PFSK-1 (cell line): ENCODE data around the gene CALU.

Experiments
- FOXP2 ChIP-seq: optimal IDR thresholded peaks from 2 replicates; pipeline ENCODE3; 2011; ENCODE audit warnings: borderline replicate concordance, control low read depth, inconsistent platforms; ENCODE audit not compliant: insufficient read depth; ENCODE audit errors: extremely low read length, extremely low read depth
- POLR2AphosphoS5 ChIP-seq: IDR thresholded peaks from 2 replicates; pipeline ENCODE4 v1.6.1; 2012; ENCODE audit warnings: low read depth, mild to moderate bottlenecking, control low read depth, low read length, moderate library complexity
- SIN3A ChIP-seq: IDR thresholded peaks from 2 replicates; pipeline ENCODE4 v1.6.1; 2012; ENCODE audit warnings: mild to moderate bottlenecking, low read length, moderate library complexity, borderline replicate concordance; ENCODE audit not compliant: insufficient read depth
- TF ChIP-seq, protein P1 (sequence below), 2 experiments: IDR thresholded peaks; 2 replicates each; pipeline versions ENCODE4 v1.6.1 to v1.8.0; 2011 to 2012; ENCODE audit warnings: low read depth in 2 of 2, low read length in 2 of 2, control low read depth in 1 of 2, inconsistent platforms in 1 of 2, mild to moderate bottlenecking in 1 of 2, moderate library complexity in 1 of 2; ENCODE audit not compliant: insufficient read depth in 1 of 2

The CALU gene

DNA sequence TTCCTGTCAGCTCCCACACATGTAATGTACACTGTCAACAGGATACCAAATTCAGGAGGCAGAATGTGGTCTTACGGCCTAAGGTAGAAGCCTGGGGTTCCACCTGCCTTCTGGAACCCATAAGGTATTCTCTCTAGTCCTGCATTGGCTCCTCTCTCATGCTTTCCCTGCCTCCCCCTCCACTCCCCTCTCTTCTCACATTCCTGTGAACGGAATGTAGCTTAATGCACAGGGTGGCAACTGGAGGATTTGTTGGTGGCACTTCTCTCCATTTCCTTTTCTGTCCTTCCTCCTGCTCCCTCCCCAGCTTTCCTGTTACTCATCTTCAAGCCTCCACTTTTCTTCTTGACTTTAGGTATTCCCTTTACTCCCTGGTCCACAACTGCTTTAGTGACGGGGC, 79.5 kb downstream of the CALU start:
- TF ChIP-seq FOXP2, result no peak
- TF ChIP-seq POLR2AphosphoS5, result no peak
- no peak for TF ChIP-seq SIN3A
- TF ChIP-seq, protein P1, sequence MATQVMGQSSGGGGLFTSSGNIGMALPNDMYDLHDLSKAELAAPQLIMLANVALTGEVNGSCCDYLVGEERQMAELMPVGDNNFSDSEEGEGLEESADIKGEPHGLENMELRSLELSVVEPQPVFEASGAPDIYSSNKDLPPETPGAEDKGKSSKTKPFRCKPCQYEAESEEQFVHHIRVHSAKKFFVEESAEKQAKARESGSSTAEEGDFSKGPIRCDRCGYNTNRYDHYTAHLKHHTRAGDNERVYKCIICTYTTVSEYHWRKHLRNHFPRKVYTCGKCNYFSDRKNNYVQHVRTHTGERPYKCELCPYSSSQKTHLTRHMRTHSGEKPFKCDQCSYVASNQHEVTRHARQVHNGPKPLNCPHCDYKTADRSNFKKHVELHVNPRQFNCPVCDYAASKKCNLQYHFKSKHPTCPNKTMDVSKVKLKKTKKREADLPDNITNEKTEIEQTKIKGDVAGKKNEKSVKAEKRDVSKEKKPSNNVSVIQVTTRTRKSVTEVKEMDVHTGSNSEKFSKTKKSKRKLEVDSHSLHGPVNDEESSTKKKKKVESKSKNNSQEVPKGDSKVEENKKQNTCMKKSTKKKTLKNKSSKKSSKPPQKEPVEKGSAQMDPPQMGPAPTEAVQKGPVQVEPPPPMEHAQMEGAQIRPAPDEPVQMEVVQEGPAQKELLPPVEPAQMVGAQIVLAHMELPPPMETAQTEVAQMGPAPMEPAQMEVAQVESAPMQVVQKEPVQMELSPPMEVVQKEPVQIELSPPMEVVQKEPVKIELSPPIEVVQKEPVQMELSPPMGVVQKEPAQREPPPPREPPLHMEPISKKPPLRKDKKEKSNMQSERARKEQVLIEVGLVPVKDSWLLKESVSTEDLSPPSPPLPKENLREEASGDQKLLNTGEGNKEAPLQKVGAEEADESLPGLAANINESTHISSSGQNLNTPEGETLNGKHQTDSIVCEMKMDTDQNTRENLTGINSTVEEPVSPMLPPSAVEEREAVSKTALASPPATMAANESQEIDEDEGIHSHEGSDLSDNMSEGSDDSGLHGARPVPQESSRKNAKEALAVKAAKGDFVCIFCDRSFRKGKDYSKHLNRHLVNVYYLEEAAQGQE (IDR thresholded peaks at IDR 0.05; ENCODE audit: insufficient read depth in 1 of 2, low read depth in 2 of 2, low read length in 2 of 2), result no peak
